IPS-NIHi11 (cell line): ENCODE measurements around the gene TDRD6.
"Not testable (repeated sequence)": the region's sequence is repeated elsewhere in the genome, so short reads cannot be mapped to it uniquely, and the experiment has no call there.

ENCODE experiments used
- DNase-seq: peaks from one replicate; pipeline ENCODE4 v3.0.0; 2012; ENCODE audit warnings: mixed read lengths, low spot score

The TDRD6 gene

GRCh38 chr6:46687619-46688097, at the start of gene TDRD6:
Gene TDRD6 (plus strand): TSS chr6:46687885. CDS start chr6:46688129, 244 bp downstream.
- no peak for DNase-seq

GRCh38 chr6:46637933-46638332, 49.8 kb upstream of the TDRD6 start:
- no peak for DNase-seq

GRCh38 chr6:46638650-46639049, 49.0 kb upstream of the TDRD6 start:
- no peak for DNase-seq

GRCh38 chr6:46642928-46643751, 44.5 kb upstream of the TDRD6 start:
- no peak for DNase-seq

GRCh38 chr6:46645265-46645664, 42.4 kb upstream of the TDRD6 start:
- no peak for DNase-seq

- not testable (repeated sequence) for DNase-seq
These were observed 39.6 kb upstream of the TDRD6 start for GRCh38 chr6:46648108-46648507.

GRCh38 chr6:46648869-46649492, 38.7 kb upstream of the TDRD6 start:
- DNase-seq: no peak

GRCh38 chr6:46651006-46651405, 36.7 kb upstream of the TDRD6 start:
- no peak for DNase-seq

- no peak for DNase-seq
These were observed 35.9 kb upstream of the TDRD6 start for GRCh38 chr6:46651816-46652215.

- DNase-seq: no peak
These were observed 35.5 kb upstream of the TDRD6 start for GRCh38 chr6:46652232-46652602.

GRCh38 chr6:46652603-46653438, 34.9 kb upstream of the TDRD6 start, which contains the start of the genes CYP39A1 and SLC25A27:
Gene CYP39A1 (minus strand): TSS chr6:46652818. CDS start chr6:46652582, 236 bp downstream.
Gene SLC25A27 (plus strand): TSS chr6:46652975. CDS start chr6:46653193, 218 bp downstream.
- DNase-seq: peak; percentile 96

- no peak for DNase-seq
These were observed 34.1 kb upstream of the TDRD6 start for GRCh38 chr6:46653439-46654195.

GRCh38 chr6:46655803-46656202, 31.9 kb upstream of the TDRD6 start:
- peak; percentile 58 for DNase-seq

- no peak for DNase-seq
These were observed 30.0 kb upstream of the TDRD6 start for GRCh38 chr6:46657642-46658041.

- DNase-seq: no peak
These were observed 26.2 kb upstream of the TDRD6 start for GRCh38 chr6:46661483-46661882.

- no peak for DNase-seq
These were observed 20.3 kb upstream of the TDRD6 start for GRCh38 chr6:46667377-46667776.

- DNase-seq: no peak
These were observed 13.3 kb upstream of the TDRD6 start for GRCh38 chr6:46674410-46674809.

- no peak for DNase-seq
These were observed 10.9 kb upstream of the TDRD6 start for GRCh38 chr6:46676604-46677313.

- DNase-seq: peak; percentile 27
These were observed 10.4 kb upstream of the TDRD6 start for GRCh38 chr6:46677314-46677654.

- no peak for DNase-seq
These were observed 2.9 kb upstream of the TDRD6 start for GRCh38 chr6:46684771-46685170.
